GM21717 (cell line): ENCODE results near the gene KIF19.
"Not testable (repeated sequence)": the region's sequence is repeated elsewhere in the genome, so short reads cannot be mapped to it uniquely, and the experiment has no call there.

ENCODE experiments used
- ATAC-seq: cut with Tn5 transposase; IDR thresholded peaks from one replicate; pipeline ENCODE4 v1.9.1; 2021; ENCODE audit warnings: mild to moderate bottlenecking, moderate library complexity; ENCODE audit not compliant: unreplicated experiment

Gene KIF19

GRCh38 chr17:74325743-74326379 lies at the start of gene KIF19:
KIF19 (plus strand) TSS chr17:74326226; CDS start chr17:74326350, 124 bp downstream.
- peak; percentile 56 for ATAC-seq

GRCh38 chr17:74276541-74277009 lies 49.5 kb upstream of the KIF19 start:
- ATAC-seq, result no peak

GRCh38 chr17:74277935-74278334 lies 48.1 kb upstream of the KIF19 start:
- ATAC-seq, result no peak

GRCh38 chr17:74279617-74280016 lies 46.4 kb upstream of the KIF19 start:
- ATAC-seq, result not testable (repeated sequence)

GRCh38 chr17:74280093-74280513 lies 45.9 kb upstream of the KIF19 start:
- peak; percentile 63 for ATAC-seq

- no peak for ATAC-seq
These were observed 44.2 kb upstream of the KIF19 start for GRCh38 chr17:74281799-74282198.

GRCh38 chr17:74282274-74282586 lies 43.8 kb upstream of the KIF19 start:
- ATAC-seq, result not testable (repeated sequence)

GRCh38 chr17:74282587-74283370 lies 43.2 kb upstream of the KIF19 start:
- ATAC-seq, result no peak

- ATAC-seq, result no peak
These were observed 42.7 kb upstream of the KIF19 start for GRCh38 chr17:74283371-74283673.

GRCh38 chr17:74287031-74287602 lies 38.9 kb upstream of the KIF19 start:
- no peak for ATAC-seq

GRCh38 chr17:74288785-74289184 lies 37.2 kb upstream of the KIF19 start:
- ATAC-seq, result peak; percentile 55

- no peak for ATAC-seq
These were observed 36.3 kb upstream of the KIF19 start for GRCh38 chr17:74289688-74290087.

- ATAC-seq, result no peak
These were observed 35.7 kb upstream of the KIF19 start for GRCh38 chr17:74290340-74290739.

GRCh38 chr17:74292495-74292894 lies 33.5 kb upstream of the KIF19 start:
- no peak for ATAC-seq

- ATAC-seq, result no peak
These were observed 30.1 kb upstream of the KIF19 start for GRCh38 chr17:74295625-74296547.

- no peak for ATAC-seq
These were observed 29.5 kb upstream of the KIF19 start for GRCh38 chr17:74296548-74296936.

GRCh38 chr17:74297941-74298340 lies 28.1 kb upstream of the KIF19 start:
- ATAC-seq, result no peak

GRCh38 chr17:74298778-74299177 lies 27.2 kb upstream of the KIF19 start:
- no peak for ATAC-seq

GRCh38 chr17:74299226-74300009 lies 26.6 kb upstream of the KIF19 start:
- ATAC-seq, result no peak

GRCh38 chr17:74303305-74303704 lies 22.7 kb upstream of the KIF19 start:
- no peak for ATAC-seq
